ENCODE measurements around the gene SLCO3A1.

Gene SLCO3A1

GRCh38 chr15:91916051-91916450 is 62.5 kb downstream of the SLCO3A1 start:
- no peak for DNase-seq

GRCh38 chr15:91917686-91918360 is 64.3 kb downstream of the SLCO3A1 start:
- DNase-seq = no peak

GRCh38 chr15:91919014-91919534 is 65.6 kb downstream of the SLCO3A1 start:
- no peak for DNase-seq

GRCh38 chr15:91921188-91921842 is 67.8 kb downstream of the SLCO3A1 start:
- DNase-seq = peak; percentile 65

- DNase-seq = no peak
These were observed 68.3 kb downstream of the SLCO3A1 start for GRCh38 chr15:91921843-91922198.

- no peak for DNase-seq
These were observed 69.4 kb downstream of the SLCO3A1 start for GRCh38 chr15:91922646-91923547.

GRCh38 chr15:91924183-91924582 is 70.7 kb downstream of the SLCO3A1 start:
- DNase-seq = no peak

GRCh38 chr15:91924837-91925495 is 71.5 kb downstream of the SLCO3A1 start:
- DNase-seq = no peak

GRCh38 chr15:91925794-91926193 is 72.3 kb downstream of the SLCO3A1 start:
- DNase-seq = no peak

- DNase-seq = no peak
These were observed 73.4 kb downstream of the SLCO3A1 start for GRCh38 chr15:91926908-91927270.

GRCh38 chr15:91927585-91927984 is 74.1 kb downstream of the SLCO3A1 start:
- DNase-seq = no peak

GRCh38 chr15:91928675-91929074 is 75.2 kb downstream of the SLCO3A1 start:
- DNase-seq = no peak

GRCh38 chr15:91929509-91929908 is 76.0 kb downstream of the SLCO3A1 start:
- DNase-seq = no peak

- DNase-seq = no peak
These were observed 76.6 kb downstream of the SLCO3A1 start for GRCh38 chr15:91930092-91930491.

GRCh38 chr15:91936182-91936775 is 82.8 kb downstream of the SLCO3A1 start:
- DNase-seq = no peak

- no peak for DNase-seq
These were observed 83.4 kb downstream of the SLCO3A1 start for GRCh38 chr15:91936927-91937326.

- DNase-seq = no peak
These were observed 84.6 kb downstream of the SLCO3A1 start for GRCh38 chr15:91938136-91938535.

GRCh38 chr15:91939403-91939831 is 85.9 kb downstream of the SLCO3A1 start:
- no peak for DNase-seq

- peak; percentile 43 for DNase-seq
These were observed 87.2 kb downstream of the SLCO3A1 start for GRCh38 chr15:91940496-91941381.

GRCh38 chr15:91941871-91942658 is 88.6 kb downstream of the SLCO3A1 start:
- DNase-seq = peak; percentile 21

Data from CD4-positive, alpha-beta T cell treated with Interleukin-4 for 4 hours (primary cell).